ENCODE measurements around the gene CAPN12. TPM values are rescaled to one million over a fixed set of nuclear protein-coding genes. Genes with fewer than 3 reads are reported as not detected.

CAPN12 gene
- total RNA-seq, 4 donors from 2014 or later: 0.42 TPM; not detected in 3

DNA sequence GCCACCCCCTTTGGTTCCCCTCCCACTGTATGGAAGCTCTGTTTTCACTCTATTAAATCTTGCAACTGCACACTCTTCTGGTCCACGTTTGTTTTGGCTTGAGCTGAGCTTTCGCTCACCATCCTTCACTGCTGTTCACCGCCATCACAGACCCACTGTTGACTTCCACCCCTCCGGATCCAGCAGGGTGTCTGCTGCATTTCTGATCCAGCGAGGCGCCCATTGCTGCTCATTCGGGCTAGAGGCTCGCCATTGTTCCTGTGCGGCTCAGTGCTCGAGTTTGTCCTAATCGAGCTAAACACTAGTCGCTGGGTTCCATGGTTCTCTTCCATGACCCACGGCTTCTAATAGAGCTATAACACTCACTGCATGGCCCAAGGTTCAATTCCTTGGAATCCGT is 54.1 kb downstream of the CAPN12 start:
- no peak for ATAC-seq
- H3K36me3 ChIP-seq: no peaks in the 10 kb centered on the region
- peaks cover 83 to 90% of the 10 kb centered on the region in 2 donors for H3K4me1 ChIP-seq
- intact Hi-C loops (cut with DNase I; ENCODE audit: low total_unique reads): no loop called here
- H3K27ac ChIP-seq: peak overlapping the region; percentile 89 to 98 (median 96)
- in situ Hi-C loops (cut with MboI; ENCODE audit: low sequenced_read_pairs in 4 of 4): loop anchor here in 1 of 4 donors (10.0 kb wide), 1 partner anchor 45 kb away; the partner anchor contains the start of gene ACTN4
- H3K9me3 ChIP-seq: no peaks in the 10 kb centered on the region
- no peaks in the 10 kb centered on the region for H3K27me3 ChIP-seq
- TF ChIP-seq POLR2A (IDR thresholded peaks at IDR 0.05) (no peak), CTCF (IDR thresholded peaks at IDR 0.05 in 4 of 5, conservative IDR thresholded peaks at IDR 0.05 in 1 of 5) (no peak)
- DNase-seq: no peak
- H3K4me3 ChIP-seq: no peak overlapping the region

DNA sequence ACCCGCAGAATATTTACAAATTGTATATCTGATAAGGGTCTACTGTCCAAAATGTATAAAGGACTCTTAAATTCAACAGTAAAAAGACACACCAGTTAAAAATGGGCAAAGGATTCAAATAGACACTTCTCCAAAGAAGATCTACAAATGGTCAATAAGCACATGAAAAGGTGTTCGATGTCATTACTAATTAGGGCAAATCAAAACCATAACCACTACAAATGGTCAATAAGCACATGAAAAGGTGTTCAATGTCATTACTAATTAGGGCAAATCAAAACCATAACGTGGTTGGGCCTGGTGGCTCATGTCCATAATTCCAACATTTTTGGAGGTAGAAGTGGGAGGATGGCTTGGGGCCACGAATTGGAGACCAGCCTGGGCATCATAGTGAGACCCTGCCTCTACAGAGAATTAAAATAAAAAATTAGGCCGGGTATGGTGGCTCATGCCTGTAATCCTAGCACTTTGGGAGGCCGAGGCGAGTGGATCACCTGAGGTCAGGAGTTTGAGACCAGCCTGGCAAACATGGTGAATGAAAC is 56.4 kb downstream of the CAPN12 start:
- Histone ChIP-seq H3K4me3 (no peak overlapping the region), H3K36me3 (no peaks in the 10 kb centered on the region), H3K4me1 (peaks cover 83 to 90% of the 10 kb centered on the region in 2 donors), H3K27ac (peak overlapping the region; percentile 89 to 98 (median 96)), H3K9me3 (no peaks in the 10 kb centered on the region), H3K27me3 (no peaks in the 10 kb centered on the region)
- ATAC-seq: no peak
- TF ChIP-seq CTCF (IDR thresholded peaks at IDR 0.05 in 4 of 5, conservative IDR thresholded peaks at IDR 0.05 in 1 of 5) (no peak), POLR2A (IDR thresholded peaks at IDR 0.05) (no peak)
- in situ Hi-C loops (cut with MboI; ENCODE audit: low sequenced_read_pairs in 4 of 4): no loop called here
- DNase-seq: no peak
- intact Hi-C loops (cut with DNase I; ENCODE audit: low total_unique reads): no loop called here

DNA sequence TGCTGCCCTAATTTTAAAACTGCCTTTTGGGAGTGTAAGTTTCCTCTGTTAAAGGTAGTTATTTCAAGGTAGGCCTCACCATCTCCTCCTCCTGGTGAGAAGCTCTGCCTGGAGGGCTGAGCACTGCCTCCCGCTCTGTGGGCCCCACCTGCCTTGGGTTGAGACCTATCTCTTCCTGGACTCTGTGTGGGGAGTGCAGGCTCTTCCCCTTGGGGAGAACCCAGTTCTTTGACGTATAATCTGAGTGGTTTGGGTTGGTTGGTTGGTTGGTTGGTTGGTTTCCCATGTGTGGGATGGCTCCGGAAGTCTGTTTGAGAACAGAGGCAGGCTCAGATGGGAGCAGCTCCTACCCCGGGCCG is 57.8 kb downstream of the CAPN12 start:
- peak overlapping the region; percentile 89 to 98 (median 96) for H3K27ac ChIP-seq
- no peak for ATAC-seq
- TF ChIP-seq CTCF (IDR thresholded peaks at IDR 0.05 in 4 of 5, conservative IDR thresholded peaks at IDR 0.05 in 1 of 5) (no peak), POLR2A (IDR thresholded peaks at IDR 0.05) (no peak)
- no peak for DNase-seq
- in situ Hi-C loops (cut with MboI; ENCODE audit: low sequenced_read_pairs in 4 of 4) (no loop called here), intact Hi-C loops (cut with DNase I; ENCODE audit: low total_unique reads) (no loop called here)
- no peaks in the 10 kb centered on the region for H3K36me3 ChIP-seq
- no peaks in the 10 kb centered on the region for H3K27me3 ChIP-seq
- H3K4me3 ChIP-seq: no peak overlapping the region
- H3K4me1 ChIP-seq: peaks cover 83 to 90% of the 10 kb centered on the region in 2 donors
- no peaks in the 10 kb centered on the region for H3K9me3 ChIP-seq

DNA sequence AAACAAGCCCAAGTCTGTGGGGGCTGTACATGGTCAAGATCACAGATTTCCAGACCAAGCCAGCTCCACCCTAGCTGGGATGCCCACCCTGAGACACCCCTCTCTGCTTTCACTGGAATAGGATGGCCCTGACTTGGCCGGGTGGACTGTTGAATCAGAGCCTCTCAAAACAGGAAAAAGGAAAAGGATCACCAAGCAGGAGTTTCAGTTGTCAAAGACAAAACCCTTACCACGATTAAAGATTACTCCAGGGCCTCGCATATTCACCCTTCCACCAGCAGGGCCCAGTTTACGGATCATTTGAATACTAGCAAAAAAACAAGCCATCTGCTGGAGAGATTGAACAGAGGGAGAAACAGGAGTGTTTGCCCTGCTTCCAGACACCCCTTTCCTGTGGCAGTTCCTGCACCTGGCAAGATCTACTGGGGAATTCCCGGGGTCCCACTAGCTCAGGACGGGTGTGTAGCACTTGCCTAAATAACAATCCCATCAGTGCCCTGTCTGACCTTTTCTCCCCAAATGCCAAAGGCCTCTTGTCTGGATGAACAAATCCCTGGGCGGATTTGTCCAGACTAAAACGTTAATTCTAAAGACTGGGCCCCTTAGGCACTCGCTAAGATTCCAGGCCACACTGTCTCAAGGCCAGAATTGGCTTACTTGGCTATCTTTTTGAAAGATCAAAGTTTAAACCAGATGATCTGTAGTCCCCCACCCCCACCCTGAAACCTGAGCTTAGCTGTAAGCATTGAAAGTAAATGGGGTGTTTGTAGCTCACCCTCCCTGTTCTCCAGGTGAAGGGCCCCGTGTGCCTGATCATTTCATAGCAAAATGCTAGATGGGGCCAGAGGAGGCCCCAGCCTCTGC is 58.4 kb downstream of the CAPN12 start:
- Histone ChIP-seq H3K4me3 (no peak overlapping the region), H3K27me3 (no peaks in the 10 kb centered on the region), H3K4me1 (peaks cover 83 to 90% of the 10 kb centered on the region in 2 donors), H3K27ac (peak overlapping the region; percentile 89 to 98 (median 96)), H3K36me3 (no peaks in the 10 kb centered on the region), H3K9me3 (no peaks in the 10 kb centered on the region)
- DNase-seq (no peak), ATAC-seq (no peak)
- in situ Hi-C loops (cut with MboI; ENCODE audit: low sequenced_read_pairs in 4 of 4) (no loop called here), intact Hi-C loops (cut with DNase I; ENCODE audit: low total_unique reads) (loop anchor here (2.0 kb wide), 1 partner anchor 27 kb away; no protein-coding TSS in a partner anchor)
- TF ChIP-seq CTCF (IDR thresholded peaks at IDR 0.05 in 4 of 5, conservative IDR thresholded peaks at IDR 0.05 in 1 of 5) (peak in 4 of 5 experiments; percentile 47 to 55 (median 50)), POLR2A (IDR thresholded peaks at IDR 0.05) (no peak)
